HAP-1 (cell line): ENCODE results near the gene GOLT1B.

Experiments used
- DNase-seq, 2 experiments: peaks; one replicate each; pipeline ENCODE4 v3.0.0-alpha.2; 2016 to 2020; ENCODE audit warnings: low spot score in 2 of 2
- H3K27me3 ChIP-seq: fragments of 250-450 bp; sonication (Bioruptor Pico); 2 replicates; pipeline ENCODE4 v1.5.1; 2020; ENCODE audit warnings: low read depth, mild to moderate bottlenecking, moderate library complexity
- H3K36me3 ChIP-seq: fragments of 250-450 bp; sonication (Bioruptor Pico); replicated peaks from 2 replicates; pipeline ENCODE4 v1.5.1; 2020; ENCODE audit warnings: mild to moderate bottlenecking
- H3K4me1 ChIP-seq: fragments of 250-450 bp; sonication (Bioruptor Pico); 2 replicates; pipeline ENCODE4 v1.5.1; 2020; ENCODE audit warnings: mild to moderate bottlenecking
- H3K4me3 ChIP-seq: fragments of 250-450 bp; sonication (Bioruptor Pico); 2 replicates; pipeline ENCODE4 v1.5.1; 2020; ENCODE audit warnings: mild to moderate bottlenecking, moderate library complexity
- H3K9me3 ChIP-seq: fragments of 250-450 bp; sonication (Bioruptor Pico); 2 replicates; pipeline ENCODE4 v1.5.1; 2020; ENCODE audit warnings: mild to moderate bottlenecking, moderate library complexity
- in situ Hi-C: fragments of 300-500 bp; cut with MboI; formaldehyde crosslinking; loops from 3 replicates; pipeline ENCODE4 v1.14.3; 2020; ENCODE audit warnings: low sequenced_read_pairs, inconsistent platforms, mixed read lengths

Gene GOLT1B

GRCh38 chr12:21559855-21560569 lies 58.4 kb downstream of the GOLT1B start:
- in situ Hi-C loops, result no loop called here
- H3K4me1 ChIP-seq, result no peaks in the 10 kb centered on the region
- H3K27me3 ChIP-seq, result peaks cover 2% of the 10 kb centered on the region; the same call in 1 of the 2 replicates
- no peak overlapping the region for H3K4me3 ChIP-seq
- H3K36me3 ChIP-seq, result no peaks in the 10 kb centered on the region
- H3K9me3 ChIP-seq, result no peaks in the 10 kb centered on the region
- no peak for DNase-seq

GRCh38 chr12:21561158-21561557 lies 59.6 kb downstream of the GOLT1B start:
- no peaks in the 10 kb centered on the region for H3K36me3 ChIP-seq
- no peak for DNase-seq
- in situ Hi-C loops, result no loop called here
- H3K27me3 ChIP-seq, result peaks cover 2% of the 10 kb centered on the region; the same call in 1 of the 2 replicates
- H3K4me3 ChIP-seq, result no peak overlapping the region
- H3K9me3 ChIP-seq, result no peaks in the 10 kb centered on the region
- H3K4me1 ChIP-seq, result no peaks in the 10 kb centered on the region

- DNase-seq, result no peak
- H3K9me3 ChIP-seq, result no peaks in the 10 kb centered on the region
- peaks cover 2% of the 10 kb centered on the region; the same call in 1 of the 2 replicates for H3K27me3 ChIP-seq
- H3K4me3 ChIP-seq, result no peak overlapping the region
- in situ Hi-C loops, result no loop called here
- no peaks in the 10 kb centered on the region for H3K36me3 ChIP-seq
- H3K4me1 ChIP-seq, result no peaks in the 10 kb centered on the region
Observed at GRCh38 chr12:21562859-21563258, 61.3 kb downstream of the GOLT1B start.

GRCh38 chr12:21566223-21566906 lies 64.8 kb downstream of the GOLT1B start:
- H3K36me3 ChIP-seq, result no peaks in the 10 kb centered on the region
- no peak overlapping the region for H3K4me3 ChIP-seq
- no peaks in the 10 kb centered on the region for H3K27me3 ChIP-seq
- in situ Hi-C loops, result no loop called here
- no peaks in the 10 kb centered on the region for H3K9me3 ChIP-seq
- H3K4me1 ChIP-seq, result no peaks in the 10 kb centered on the region
- no peak for DNase-seq

- Histone ChIP-seq H3K4me1 (no peaks in the 10 kb centered on the region), H3K9me3 (no peaks in the 10 kb centered on the region), H3K27me3 (no peaks in the 10 kb centered on the region), H3K36me3 (no peaks in the 10 kb centered on the region), H3K4me3 (no peak overlapping the region)
- no peak for DNase-seq
- in situ Hi-C loops, result no loop called here
Observed at GRCh38 chr12:21566907-21567394, 65.4 kb downstream of the GOLT1B start.
